ENCODE data around the gene OR52E2.

DNA sequence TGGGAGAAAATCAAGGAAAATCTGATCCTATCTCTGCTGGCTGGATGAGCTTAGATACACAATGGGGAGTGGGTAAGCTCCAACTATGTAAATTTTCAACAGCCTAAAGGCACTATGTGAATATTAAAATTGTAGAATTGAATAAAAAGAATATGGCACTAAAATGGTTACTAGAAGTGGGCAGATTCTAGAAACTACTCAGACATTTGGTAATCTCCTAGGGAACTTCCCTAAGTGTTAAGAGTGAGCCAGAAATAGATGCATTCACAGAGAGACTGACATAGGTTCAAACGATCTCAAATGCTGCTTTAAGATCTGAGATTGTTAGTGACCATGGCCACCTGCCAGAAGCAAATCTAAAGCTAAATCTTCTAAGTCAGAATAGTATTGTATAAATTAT, 5.6 kb upstream of the OR52E2 start:
- TF ChIP-seq, protein P1, sequence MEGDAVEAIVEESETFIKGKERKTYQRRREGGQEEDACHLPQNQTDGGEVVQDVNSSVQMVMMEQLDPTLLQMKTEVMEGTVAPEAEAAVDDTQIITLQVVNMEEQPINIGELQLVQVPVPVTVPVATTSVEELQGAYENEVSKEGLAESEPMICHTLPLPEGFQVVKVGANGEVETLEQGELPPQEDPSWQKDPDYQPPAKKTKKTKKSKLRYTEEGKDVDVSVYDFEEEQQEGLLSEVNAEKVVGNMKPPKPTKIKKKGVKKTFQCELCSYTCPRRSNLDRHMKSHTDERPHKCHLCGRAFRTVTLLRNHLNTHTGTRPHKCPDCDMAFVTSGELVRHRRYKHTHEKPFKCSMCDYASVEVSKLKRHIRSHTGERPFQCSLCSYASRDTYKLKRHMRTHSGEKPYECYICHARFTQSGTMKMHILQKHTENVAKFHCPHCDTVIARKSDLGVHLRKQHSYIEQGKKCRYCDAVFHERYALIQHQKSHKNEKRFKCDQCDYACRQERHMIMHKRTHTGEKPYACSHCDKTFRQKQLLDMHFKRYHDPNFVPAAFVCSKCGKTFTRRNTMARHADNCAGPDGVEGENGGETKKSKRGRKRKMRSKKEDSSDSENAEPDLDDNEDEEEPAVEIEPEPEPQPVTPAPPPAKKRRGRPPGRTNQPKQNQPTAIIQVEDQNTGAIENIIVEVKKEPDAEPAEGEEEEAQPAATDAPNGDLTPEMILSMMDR (IDR thresholded peaks at IDR 0.05; ENCODE audit: insufficient read depth, low read length, poor library complexity, severe bottlenecking), result no peak
- TF ChIP-seq EZH2phosphoT487 (conservative IDR thresholded peaks at IDR 0.05; ENCODE audit: low read length), result no peak

Data from SU-DHL-6 (cell line).